Activated T-helper 1 cell treated with Interleukin-2 at 50 U/mL for 16 hours (primary cell): ENCODE measurements around the gene IL1RAPL1.

ENCODE experiments used
- DNase-seq: peaks from one replicate; pipeline ENCODE4 v3.0.0-alpha.2; 2020; ENCODE audit warnings: low read depth

Gene IL1RAPL1

GRCh38 chrX:29434939-29435338 lies 847.7 kb downstream of the IL1RAPL1 start:
- DNase-seq: no peak

GRCh38 chrX:29435396-29435795 lies 848.1 kb downstream of the IL1RAPL1 start:
- DNase-seq: no peak

GRCh38 chrX:29447867-29448266 lies 860.6 kb downstream of the IL1RAPL1 start:
- no peak for DNase-seq

- no peak for DNase-seq
Observed at GRCh38 chrX:29453333-29453732, 866.1 kb downstream of the IL1RAPL1 start.

- DNase-seq: no peak
Observed at GRCh38 chrX:29455702-29456101, 868.5 kb downstream of the IL1RAPL1 start.

GRCh38 chrX:29461039-29461438 lies 873.8 kb downstream of the IL1RAPL1 start:
- DNase-seq: no peak

- no peak for DNase-seq
Observed at GRCh38 chrX:29466456-29466855, 879.2 kb downstream of the IL1RAPL1 start.

- DNase-seq: no peak
Observed at GRCh38 chrX:29468911-29469494, 881.8 kb downstream of the IL1RAPL1 start.

- no peak for DNase-seq
Observed at GRCh38 chrX:29470030-29470429, 882.8 kb downstream of the IL1RAPL1 start.

GRCh38 chrX:29471829-29472228 lies 884.6 kb downstream of the IL1RAPL1 start:
- no peak for DNase-seq

GRCh38 chrX:29477878-29478277 lies 890.6 kb downstream of the IL1RAPL1 start:
- no peak for DNase-seq

GRCh38 chrX:29478336-29479069 lies 891.3 kb downstream of the IL1RAPL1 start:
- no peak for DNase-seq

GRCh38 chrX:29487214-29487613 lies 900.0 kb downstream of the IL1RAPL1 start:
- DNase-seq: no peak

- no peak for DNase-seq
Observed at GRCh38 chrX:29487714-29488113, 900.5 kb downstream of the IL1RAPL1 start.

- DNase-seq: no peak
Observed at GRCh38 chrX:29488919-29489318, 901.7 kb downstream of the IL1RAPL1 start.

- no peak for DNase-seq
Observed at GRCh38 chrX:29490606-29491005, 903.4 kb downstream of the IL1RAPL1 start.

- DNase-seq: no peak
Observed at GRCh38 chrX:29491659-29492058, 904.4 kb downstream of the IL1RAPL1 start.

- no peak for DNase-seq
Observed at GRCh38 chrX:29496636-29497180, 909.5 kb downstream of the IL1RAPL1 start.

- DNase-seq: no peak
Observed at GRCh38 chrX:29506729-29507128, 919.5 kb downstream of the IL1RAPL1 start.

- no peak for DNase-seq
Observed at GRCh38 chrX:29518100-29518499, 930.9 kb downstream of the IL1RAPL1 start.

GRCh38 chrX:29528281-29528680 lies 941.0 kb downstream of the IL1RAPL1 start:
- DNase-seq: no peak

- DNase-seq: no peak
Observed at GRCh38 chrX:29530501-29530900, 943.3 kb downstream of the IL1RAPL1 start.

GRCh38 chrX:29531336-29531735 lies 944.1 kb downstream of the IL1RAPL1 start:
- DNase-seq: no peak
